Stomach (tissue), 4 donors: ENCODE data around the gene KIF5A.

Source experiments
- POLR2A ChIP-seq, 4 donors: fragments of 450-650 bp; IDR thresholded peaks; one replicate each; pipeline ENCODE4 v1.6.1; 2016; ENCODE audit warnings: antibody characterized with exemption in 4 of 4, control low read depth in 2 of 4, mild to moderate bottlenecking in 1 of 4, moderate library complexity in 1 of 4
- TF ChIP-seq, protein P1 (sequence below), 7 experiments: fragments of 450-650 bp in 4 of 7; fragments of 200-600 bp in 3 of 7; sonication (generic) in 3 of 7; IDR thresholded peaks; one replicate each; pipeline ENCODE4 v1.5.1; 2016 to 2019; ENCODE audit warnings: antibody characterized with exemption in 7 of 7, control low read depth in 2 of 7, mild to moderate bottlenecking in 1 of 7

- TF ChIP-seq, protein P1, sequence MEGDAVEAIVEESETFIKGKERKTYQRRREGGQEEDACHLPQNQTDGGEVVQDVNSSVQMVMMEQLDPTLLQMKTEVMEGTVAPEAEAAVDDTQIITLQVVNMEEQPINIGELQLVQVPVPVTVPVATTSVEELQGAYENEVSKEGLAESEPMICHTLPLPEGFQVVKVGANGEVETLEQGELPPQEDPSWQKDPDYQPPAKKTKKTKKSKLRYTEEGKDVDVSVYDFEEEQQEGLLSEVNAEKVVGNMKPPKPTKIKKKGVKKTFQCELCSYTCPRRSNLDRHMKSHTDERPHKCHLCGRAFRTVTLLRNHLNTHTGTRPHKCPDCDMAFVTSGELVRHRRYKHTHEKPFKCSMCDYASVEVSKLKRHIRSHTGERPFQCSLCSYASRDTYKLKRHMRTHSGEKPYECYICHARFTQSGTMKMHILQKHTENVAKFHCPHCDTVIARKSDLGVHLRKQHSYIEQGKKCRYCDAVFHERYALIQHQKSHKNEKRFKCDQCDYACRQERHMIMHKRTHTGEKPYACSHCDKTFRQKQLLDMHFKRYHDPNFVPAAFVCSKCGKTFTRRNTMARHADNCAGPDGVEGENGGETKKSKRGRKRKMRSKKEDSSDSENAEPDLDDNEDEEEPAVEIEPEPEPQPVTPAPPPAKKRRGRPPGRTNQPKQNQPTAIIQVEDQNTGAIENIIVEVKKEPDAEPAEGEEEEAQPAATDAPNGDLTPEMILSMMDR (IDR thresholded peaks at IDR 0.05): no peak
- no peak for TF ChIP-seq POLR2A (IDR thresholded peaks at IDR 0.05)
Observed at GRCh38 chr12:57615637-57616036, 65.8 kb downstream of the KIF5A start.
